Calu3 (cell line): ENCODE results near the gene CCDC174. TPM values are rescaled to one million over a fixed set of nuclear protein-coding genes. Genes with fewer than 3 reads are reported as not detected.
"Not testable (repeated sequence)": the region's sequence is repeated elsewhere in the genome, so short reads cannot be mapped to it uniquely, and the experiment has no call there.

ENCODE experiments used
- BruUV-seq: library from RNA; stranded (reverse); fragments of 400-500 nt; replicated peaks from 2 replicates; lab custom pipeline; 2021; lab: Mats Ljungman, UMichigan
- CTCF ChIA-PET: fragments of 300-600 bp; sonication (Branson Sonifier 250); formaldehyde crosslinking; loops from one replicate; lab custom pipeline; 2022; ENCODE audit warnings: antibody characterized with exemption; lab: Charles Lee
- DNase-seq: peaks from one replicate; pipeline ENCODE4 v3.0.0; 2022
- H3K27ac Mint-ChIP-seq: one replicate; pipeline ENCODE4 v1.8.0; 2022; ENCODE audit warnings: mixed read lengths; ENCODE audit not compliant: unreplicated experiment
- H3K27me3 Mint-ChIP-seq: one replicate; pipeline ENCODE4 v1.8.0; 2022; ENCODE audit warnings: mixed read lengths; ENCODE audit not compliant: unreplicated experiment
- H3K36me3 Mint-ChIP-seq: one replicate; pipeline ENCODE4 v1.8.0; 2022; ENCODE audit warnings: mild to moderate bottlenecking, moderate library complexity, mixed read lengths; ENCODE audit not compliant: insufficient read depth, unreplicated experiment
- H3K4me1 Mint-ChIP-seq: one replicate; pipeline ENCODE4 v1.8.0; 2022; ENCODE audit warnings: mild to moderate bottlenecking, low read depth, mixed read lengths; ENCODE audit not compliant: unreplicated experiment
- H3K4me3 Mint-ChIP-seq: one replicate; pipeline ENCODE4 v1.8.0; 2022; ENCODE audit warnings: mild to moderate bottlenecking, low read depth, moderate library complexity, mixed read lengths; ENCODE audit not compliant: unreplicated experiment
- H3K9me3 Mint-ChIP-seq: one replicate; pipeline ENCODE4 v1.8.0; 2022; ENCODE audit warnings: low read depth, mixed read lengths; ENCODE audit not compliant: unreplicated experiment
- intact Hi-C: fragments of 100-400 bp; cut with micrococcal nuclease; formaldehyde crosslinking; loops from one replicate; pipeline ENCODE4 v1.10.0; 2022; ENCODE audit not compliant: unreplicated experiment
- total RNA-seq: library from RNA; stranded (reverse); gene quantifications from 2 replicates; pipeline ENCODE4 v1.2.3, GENCODE V29; 2022
- TF ChIP-seq, protein P1 (sequence below): fragments of 200-600 bp; IDR thresholded peaks from one replicate; pipeline ENCODE4 v1.8.0; 2022; ENCODE audit warnings: antibody characterized with exemption; ENCODE audit not compliant: unreplicated experiment

CCDC174 gene
- total RNA-seq, 1 experiment from 2014 or later: 17.9 TPM

DNA sequence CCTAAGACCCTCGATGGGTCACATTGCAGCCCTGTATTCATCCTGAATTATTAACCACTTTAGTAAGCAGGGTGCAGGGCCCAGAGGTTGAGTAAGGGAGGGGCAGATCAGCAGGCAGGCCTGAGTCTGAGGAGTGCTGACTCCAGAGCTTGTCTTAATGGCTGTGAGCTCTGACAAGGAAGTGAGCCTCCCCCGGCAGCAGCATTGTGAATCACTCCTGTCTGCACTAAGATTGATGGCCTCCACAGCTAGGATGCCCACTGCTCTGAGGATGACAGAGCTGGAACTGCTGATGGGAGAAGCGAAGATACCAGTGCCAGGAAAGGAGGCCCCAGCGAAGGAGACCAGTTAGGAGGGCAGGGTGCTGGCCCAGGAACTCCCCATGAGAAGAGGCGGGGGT lies 46.5 kb upstream of the CCDC174 start:
- intact Hi-C loops: no loop called here
- H3K9me3 Mint-ChIP-seq: no peaks in the 10 kb centered on the region
- no peak overlapping the region for H3K27ac Mint-ChIP-seq
- peak; percentile 11 for DNase-seq
- H3K4me1 Mint-ChIP-seq: peaks cover 10% of the 10 kb centered on the region
- H3K4me3 Mint-ChIP-seq: no peak overlapping the region
- no peaks in the 10 kb centered on the region for H3K36me3 Mint-ChIP-seq
- H3K27me3 Mint-ChIP-seq: peaks cover 82% of the 10 kb centered on the region
- BruUV-seq: no TSS peak
- TF ChIP-seq, protein P1, sequence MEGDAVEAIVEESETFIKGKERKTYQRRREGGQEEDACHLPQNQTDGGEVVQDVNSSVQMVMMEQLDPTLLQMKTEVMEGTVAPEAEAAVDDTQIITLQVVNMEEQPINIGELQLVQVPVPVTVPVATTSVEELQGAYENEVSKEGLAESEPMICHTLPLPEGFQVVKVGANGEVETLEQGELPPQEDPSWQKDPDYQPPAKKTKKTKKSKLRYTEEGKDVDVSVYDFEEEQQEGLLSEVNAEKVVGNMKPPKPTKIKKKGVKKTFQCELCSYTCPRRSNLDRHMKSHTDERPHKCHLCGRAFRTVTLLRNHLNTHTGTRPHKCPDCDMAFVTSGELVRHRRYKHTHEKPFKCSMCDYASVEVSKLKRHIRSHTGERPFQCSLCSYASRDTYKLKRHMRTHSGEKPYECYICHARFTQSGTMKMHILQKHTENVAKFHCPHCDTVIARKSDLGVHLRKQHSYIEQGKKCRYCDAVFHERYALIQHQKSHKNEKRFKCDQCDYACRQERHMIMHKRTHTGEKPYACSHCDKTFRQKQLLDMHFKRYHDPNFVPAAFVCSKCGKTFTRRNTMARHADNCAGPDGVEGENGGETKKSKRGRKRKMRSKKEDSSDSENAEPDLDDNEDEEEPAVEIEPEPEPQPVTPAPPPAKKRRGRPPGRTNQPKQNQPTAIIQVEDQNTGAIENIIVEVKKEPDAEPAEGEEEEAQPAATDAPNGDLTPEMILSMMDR: no peak
- CTCF ChIA-PET: no interaction called here

DNA sequence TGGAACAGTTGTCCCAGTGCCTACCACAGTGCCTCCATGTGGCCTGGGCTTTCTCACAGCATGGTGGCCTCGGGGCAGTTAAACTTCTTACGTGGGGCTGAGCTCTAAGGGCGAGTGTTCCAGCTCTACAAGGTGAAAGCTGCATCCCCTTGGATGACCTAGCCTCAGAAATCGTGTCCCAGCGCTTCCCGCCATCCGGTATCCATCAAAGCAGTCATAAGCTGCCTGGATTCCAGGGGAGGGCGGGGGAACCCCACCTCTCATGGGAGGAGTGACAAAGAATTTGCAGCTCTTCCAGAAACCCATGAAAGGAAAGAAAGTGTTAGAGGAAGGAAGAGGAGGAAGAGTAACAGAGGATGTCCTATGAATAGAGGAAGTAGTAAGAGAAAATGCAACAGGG lies 45.8 kb upstream of the CCDC174 start:
- Mint-ChIP-seq H3K9me3 (no peaks in the 10 kb centered on the region), H3K4me1 (peaks cover 10% of the 10 kb centered on the region), H3K27me3 (peaks cover 82% of the 10 kb centered on the region), H3K27ac (no peak overlapping the region), H3K36me3 (no peaks in the 10 kb centered on the region), H3K4me3 (no peak overlapping the region)
- intact Hi-C loops: no loop called here
- CTCF ChIA-PET: interaction anchor here (1.2 to 1.5 kb wide), 2 partner anchors 12 to 40 kb away, joined by 3 read pairs; no protein-coding TSS in a partner anchor
- TF ChIP-seq, protein P1: no peak
- DNase-seq: no peak
- no TSS peak for BruUV-seq

DNA sequence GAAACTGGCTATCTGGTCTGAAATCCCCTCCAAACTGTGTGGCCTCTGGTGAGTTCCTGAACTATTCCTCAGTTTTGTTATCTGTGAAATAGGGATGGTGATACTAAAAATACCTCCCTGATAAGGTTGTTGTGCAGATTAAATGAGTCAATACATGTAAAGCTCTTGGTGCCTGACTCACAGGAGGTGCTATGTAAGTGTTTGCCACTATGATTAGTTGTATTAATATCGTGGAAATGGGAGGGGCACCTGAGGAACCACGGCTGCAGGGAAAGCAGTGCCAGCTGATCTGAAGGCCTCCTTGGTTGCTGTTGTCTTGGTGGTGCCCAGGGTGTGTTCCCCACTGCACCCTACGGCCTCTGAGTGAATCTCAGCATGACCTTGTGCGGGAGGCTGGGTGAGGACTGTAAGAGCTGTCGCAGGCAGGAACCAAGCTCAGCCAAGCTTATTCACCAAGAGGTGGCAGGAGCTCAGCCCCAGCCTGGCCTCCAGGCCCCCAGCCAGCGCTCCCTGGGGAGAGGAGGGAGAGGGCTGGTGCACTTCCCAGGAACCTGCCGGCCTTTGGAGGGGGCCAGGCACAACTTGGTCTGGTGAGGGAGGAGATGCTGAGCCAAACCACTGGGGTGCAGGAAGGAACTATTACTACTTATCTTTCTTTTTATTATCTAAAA lies 44.8 kb upstream of the CCDC174 start:
- no peak for DNase-seq
- H3K4me1 Mint-ChIP-seq: peaks cover 10% of the 10 kb centered on the region
- BruUV-seq: no TSS peak

DNA sequence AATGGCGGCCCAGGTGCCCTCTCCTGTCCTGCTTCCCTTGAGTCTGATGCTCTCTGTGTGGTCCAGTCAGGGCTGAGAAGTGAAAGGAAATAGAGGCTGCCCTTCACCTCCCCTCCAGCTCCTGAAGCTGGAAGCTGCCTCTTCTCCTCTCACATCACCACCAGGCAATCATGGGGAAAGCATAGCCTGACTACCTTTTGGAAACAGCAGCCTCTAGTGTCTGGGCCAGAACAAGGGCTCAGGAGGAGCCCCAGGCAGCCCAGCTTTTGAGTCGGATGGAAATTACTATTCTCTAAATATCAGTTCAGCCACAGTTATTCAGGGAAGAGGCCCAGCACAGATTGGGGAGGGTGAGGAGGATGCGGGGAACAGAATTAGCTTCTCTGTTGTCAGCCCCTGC lies 43.3 kb upstream of the CCDC174 start:
- Mint-ChIP-seq H3K27me3 (peaks cover 81% of the 10 kb centered on the region), H3K4me3 (no peak overlapping the region), H3K4me1 (peaks cover 10% of the 10 kb centered on the region), H3K9me3 (no peaks in the 10 kb centered on the region), H3K36me3 (no peaks in the 10 kb centered on the region), H3K27ac (no peak overlapping the region)
- CTCF ChIA-PET: interaction anchor here (0.6 kb wide), 1 partner anchor 111 kb away, joined by 4 read pairs; no protein-coding TSS in a partner anchor
- TF ChIP-seq, protein P1: no peak
- no TSS peak for BruUV-seq
- intact Hi-C loops: no loop called here
- DNase-seq: no peak

More for the DNA sequence above, 44.8 kb upstream of the CCDC174 start:
- peaks cover 78% of the 10 kb centered on the region for H3K27me3 Mint-ChIP-seq
- no peak overlapping the region for H3K27ac Mint-ChIP-seq
- H3K9me3 Mint-ChIP-seq: no peaks in the 10 kb centered on the region
- H3K36me3 Mint-ChIP-seq: no peaks in the 10 kb centered on the region
- intact Hi-C loops: no loop called here
- H3K4me3 Mint-ChIP-seq: no peak overlapping the region
- TF ChIP-seq, protein P1: no peak
- CTCF ChIA-PET: interaction anchor here (1.0 to 1.5 kb wide), 3 partner anchors 11 to 1341 kb away, joined by 3 to 5 read pairs (median 3); no protein-coding TSS in a partner anchor

DNA sequence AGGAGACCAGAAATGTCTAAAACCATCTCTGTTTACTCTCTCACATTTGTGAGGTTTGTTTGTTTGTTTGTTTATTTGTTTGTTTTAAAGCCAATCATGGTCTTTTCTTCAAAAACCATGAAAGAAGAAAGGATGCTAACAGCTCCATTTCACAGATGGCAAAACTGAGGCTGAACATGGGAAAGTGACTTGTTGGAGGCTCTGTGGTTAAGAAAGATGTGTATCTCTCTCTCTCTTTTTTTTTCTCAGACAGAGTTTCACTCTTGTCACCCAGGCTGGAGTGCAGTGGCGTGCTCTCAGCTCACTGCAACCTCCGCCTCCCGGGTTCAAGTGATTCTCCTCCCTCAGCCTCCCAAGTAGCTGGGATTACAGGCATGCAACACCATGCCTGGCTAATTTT lies 42.5 kb upstream of the CCDC174 start:
- Mint-ChIP-seq H3K27me3 (peaks cover 82% of the 10 kb centered on the region), H3K4me1 (peaks cover 10% of the 10 kb centered on the region)
- BruUV-seq, H3K36me3 Mint-ChIP-seq, DNase-seq, H3K4me3 Mint-ChIP-seq, H3K27ac Mint-ChIP-seq, H3K9me3 Mint-ChIP-seq, intact Hi-C loops, CTCF ChIA-PET: not testable (repeated sequence)
